SKM-1 treated with dmso at 0.1 percent for 144 hours (cell line): ENCODE results near the gene NBAS.

Experiments used
- DNase-seq: peaks from one replicate; lab custom pipeline; 2025; ENCODE audit not compliant: unreplicated experiment; lab: John Stamatoyannopoulos, UW

The NBAS gene

GRCh38 chr2:15591692-15592463, 30.7 kb upstream of the NBAS start, which contains the start of gene DDX1:
TSS of gene DDX1 (plus strand) at chr2:15591868. CDS start at chr2:15591934, 66 bp downstream.
- DNase-seq: peak; percentile 74

GRCh38 chr2:15591373-15591691, 30.2 kb upstream of the NBAS start:
- no peak for DNase-seq

GRCh38 chr2:15588329-15588919, 27.3 kb upstream of the NBAS start:
- DNase-seq: peak; percentile 5

- DNase-seq: no peak
Measured at GRCh38 chr2:15584767-15585469, 23.8 kb upstream of the NBAS start.

GRCh38 chr2:15584316-15584715, 23.2 kb upstream of the NBAS start:
- no peak for DNase-seq

- no peak for DNase-seq
Measured at GRCh38 chr2:15583826-15584225, 22.7 kb upstream of the NBAS start.

- DNase-seq: no peak
Measured at GRCh38 chr2:15582710-15583357, 21.7 kb upstream of the NBAS start.

GRCh38 chr2:15580451-15580850, 19.3 kb upstream of the NBAS start:
- no peak for DNase-seq

- DNase-seq: no peak
Measured at GRCh38 chr2:15579641-15580040, 18.5 kb upstream of the NBAS start.

- peak; percentile 66 for DNase-seq
Measured at GRCh38 chr2:15577071-15577735, 16.1 kb upstream of the NBAS start.

- DNase-seq: no peak
Measured at GRCh38 chr2:15571729-15572128, 10.6 kb upstream of the NBAS start.

- no peak for DNase-seq
Measured at GRCh38 chr2:15570104-15570503, 9.0 kb upstream of the NBAS start.

GRCh38 chr2:15568874-15569273, 7.7 kb upstream of the NBAS start:
- no peak for DNase-seq

- DNase-seq: no peak
Measured at GRCh38 chr2:15566912-15567311, 5.8 kb upstream of the NBAS start.

GRCh38 chr2:15565994-15566671, 5.0 kb upstream of the NBAS start:
- DNase-seq: no peak

- DNase-seq: no peak
Measured at GRCh38 chr2:15565392-15565791, 4.3 kb upstream of the NBAS start.

- DNase-seq: no peak
Measured at GRCh38 chr2:15563227-15564100, 2.3 kb upstream of the NBAS start.

- DNase-seq: no peak
Measured at GRCh38 chr2:15562354-15563031, 1.4 kb upstream of the NBAS start.
